Amniotic epithelial cell (primary cell): ENCODE measurements around the gene ZG16B.

Experiments
- DNase-seq: peaks from one replicate; pipeline ENCODE4 v3.0.0-alpha.2; 2010; ENCODE audit warnings: low read depth

The ZG16B gene

DNA sequence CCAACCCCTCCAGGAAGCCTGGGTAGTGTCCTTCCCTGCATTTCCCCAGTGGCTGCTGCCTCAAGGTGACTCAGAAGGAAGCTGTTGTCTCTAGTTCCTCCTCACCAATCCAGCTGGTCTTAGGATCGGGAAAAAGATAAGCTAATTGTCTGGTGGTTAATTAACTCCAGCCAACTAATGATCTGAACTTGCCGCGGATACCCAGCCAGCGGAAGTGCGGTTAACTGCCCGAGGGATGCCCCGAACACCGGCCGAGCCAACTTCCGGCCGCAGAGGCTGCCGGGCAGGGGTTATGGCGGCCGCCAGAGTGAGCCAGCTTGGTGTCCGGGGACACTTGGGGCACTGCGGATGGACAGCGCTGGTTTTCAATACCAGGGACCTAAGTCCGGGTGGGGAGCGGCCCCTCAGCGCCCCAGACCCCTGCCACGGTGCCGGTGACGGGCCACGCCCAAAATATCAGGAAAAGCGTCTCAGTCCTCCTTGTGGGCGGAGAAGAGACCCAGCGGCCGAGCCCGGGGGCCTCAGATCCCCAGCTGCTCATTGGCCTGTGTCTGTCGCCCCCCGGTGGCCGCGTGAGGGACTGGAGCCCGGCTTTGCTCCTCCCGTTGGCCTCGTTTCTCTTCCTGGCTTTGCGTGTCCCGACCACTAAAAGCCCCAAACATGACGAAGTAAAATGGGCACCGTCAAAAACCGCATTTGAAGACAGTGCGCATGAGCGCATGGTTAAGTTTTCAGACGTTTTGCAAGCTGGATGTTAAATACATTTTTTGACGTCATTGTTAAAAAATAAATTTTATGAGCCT lies 38.1 kb downstream of the ZG16B start:
- peak; percentile 87 for DNase-seq

DNA sequence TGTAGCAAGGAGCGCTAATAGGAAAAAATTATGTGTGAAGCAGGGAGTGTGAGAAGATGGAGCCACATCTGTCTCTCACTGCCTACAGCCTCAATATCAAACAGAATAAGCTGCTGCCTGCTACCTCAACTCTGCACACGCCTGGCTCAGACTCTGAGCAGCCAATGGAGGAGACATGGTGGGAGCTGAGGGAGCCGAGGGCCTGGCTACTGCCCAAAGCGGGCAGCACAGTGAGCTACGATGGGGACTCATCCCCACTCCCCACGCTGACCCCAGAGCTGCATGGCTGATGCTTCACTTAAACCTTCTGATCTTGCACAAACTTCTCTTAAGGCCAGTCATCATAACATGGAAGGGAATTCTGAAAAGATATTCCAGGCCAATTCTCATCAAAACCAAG lies 41.8 kb downstream of the ZG16B start:
- DNase-seq, result no peak

DNA sequence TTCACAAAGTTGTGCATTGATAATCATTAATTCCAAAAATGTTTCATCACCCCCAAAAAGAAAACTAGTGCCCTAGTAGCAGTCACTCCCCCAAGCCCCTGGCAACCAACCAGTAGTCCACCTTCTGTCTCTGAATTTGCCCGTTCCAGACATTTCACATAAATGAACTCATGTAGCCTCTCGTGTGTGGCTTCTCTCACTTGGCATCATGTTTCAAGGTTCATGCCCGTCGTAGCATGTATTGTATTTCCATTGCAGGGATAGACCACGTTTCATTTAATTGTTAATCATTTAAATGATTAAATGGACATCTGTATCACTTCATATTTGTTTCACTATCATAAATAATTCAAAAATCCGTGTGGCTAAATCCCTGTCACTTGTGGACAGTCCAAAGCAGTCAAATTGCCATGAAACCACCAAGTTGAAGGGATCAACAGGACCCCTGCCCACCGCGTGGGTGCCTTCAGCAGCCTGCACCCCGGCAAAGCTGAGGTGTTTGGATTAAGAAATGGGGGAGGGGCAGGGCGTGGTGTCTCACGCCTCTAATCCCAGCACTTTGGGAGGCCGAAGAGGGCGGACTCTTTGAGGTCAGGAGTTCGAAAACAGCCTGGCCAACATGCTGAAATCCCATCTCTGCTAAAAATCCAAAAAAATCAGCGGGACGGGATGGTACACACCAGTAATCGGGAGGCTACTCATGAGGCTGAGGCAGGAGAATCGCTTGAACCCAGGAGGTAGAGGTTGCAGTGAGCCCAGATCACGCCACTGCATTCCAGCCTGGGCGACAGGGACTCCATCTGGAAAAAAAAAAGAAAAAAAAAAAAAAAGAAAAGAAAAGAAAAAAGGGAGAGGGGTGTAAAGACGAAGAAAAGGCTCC lies 44.2 kb downstream of the ZG16B start:
- no peak for DNase-seq

DNA sequence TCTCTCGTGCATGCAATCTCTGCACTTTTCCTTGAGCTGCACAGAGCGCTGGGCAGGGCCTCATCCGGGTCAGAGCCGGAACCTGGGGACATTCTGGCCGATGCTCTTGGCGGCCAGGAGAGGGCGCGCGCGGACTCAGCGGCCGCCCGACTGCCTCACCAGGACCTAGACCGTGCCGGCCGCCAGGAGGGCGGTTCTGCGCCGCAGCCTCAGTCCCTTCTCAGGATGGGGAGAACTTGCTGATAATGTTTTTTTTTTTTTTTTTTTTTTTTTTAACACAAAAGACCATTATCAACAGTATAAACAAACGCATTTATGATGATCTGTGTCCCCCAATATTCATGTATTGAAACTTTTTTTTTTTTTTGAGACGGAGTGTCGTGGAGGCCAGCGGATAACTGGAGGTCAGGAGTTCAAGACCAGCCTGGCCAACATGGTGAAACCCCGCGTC lies 44.8 kb downstream of the ZG16B start:
- peak; percentile 52 for DNase-seq

DNA sequence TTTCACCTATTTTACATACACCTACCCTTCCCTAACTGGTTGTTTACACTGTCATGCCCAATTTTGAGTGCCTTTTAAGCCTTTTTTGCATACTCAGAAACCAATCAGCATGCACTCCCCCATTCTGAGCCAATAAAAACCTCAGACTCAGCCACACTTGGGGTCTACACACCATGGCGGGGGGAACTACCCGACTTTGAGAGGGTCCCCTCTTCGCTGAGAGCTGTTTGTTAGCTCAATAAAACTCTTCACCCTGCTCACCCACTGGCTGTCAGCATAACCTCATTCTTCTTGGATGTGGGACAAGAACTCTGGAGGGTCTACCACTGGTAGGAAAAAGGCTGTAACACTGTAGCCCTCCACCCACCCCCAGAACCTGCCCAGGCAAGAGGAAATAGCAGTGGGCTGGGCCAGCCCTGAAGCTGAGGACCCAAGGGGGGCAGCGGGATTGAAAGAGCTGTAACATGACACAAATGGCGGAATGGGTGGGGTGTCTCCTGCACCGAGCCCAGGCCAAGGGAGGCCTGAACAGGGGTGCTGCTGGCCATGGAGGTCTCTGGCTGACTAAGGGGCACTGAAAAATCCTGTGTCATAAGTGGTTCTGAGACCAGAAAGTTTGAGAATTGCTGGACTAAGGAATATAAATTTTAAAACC lies 49.9 kb downstream of the ZG16B start:
- DNase-seq, result no peak
